HG03196 (cell line): ENCODE measurements around the gene IL20.
A peak's percentile ranks its signal among the peaks of the same experiment; 100 is the strongest.

ENCODE experiments used
- ATAC-seq: cut with Tn5 transposase; IDR thresholded peaks from one replicate; pipeline ENCODE4 v1.9.1; 2021; ENCODE audit not compliant: unreplicated experiment

The IL20 gene

GRCh38 chr1:206864939-206865671 is at the start of gene IL20:
IL20 (plus strand) TSS chr1:206865623; CDS start chr1:206865853, 230 bp downstream.
- no peak for ATAC-seq

- peak; percentile 56 for ATAC-seq
These were observed 48.8 kb upstream of the IL20 start for GRCh38 chr1:206816390-206817287.

- no peak for ATAC-seq
These were observed 43.9 kb upstream of the IL20 start for GRCh38 chr1:206821493-206821892.

GRCh38 chr1:206823727-206824126 is 41.7 kb upstream of the IL20 start:
- ATAC-seq, result no peak

GRCh38 chr1:206824331-206824730 is 41.1 kb upstream of the IL20 start:
- ATAC-seq, result no peak

- no peak for ATAC-seq
These were observed 39.0 kb upstream of the IL20 start for GRCh38 chr1:206826394-206826793.

GRCh38 chr1:206828061-206828460 is 37.4 kb upstream of the IL20 start:
- no peak for ATAC-seq

GRCh38 chr1:206828765-206829164 is 36.7 kb upstream of the IL20 start:
- ATAC-seq, result no peak

- no peak for ATAC-seq
These were observed 36.1 kb upstream of the IL20 start for GRCh38 chr1:206829282-206829681.

GRCh38 chr1:206829875-206830274 is 35.5 kb upstream of the IL20 start:
- no peak for ATAC-seq

- ATAC-seq, result no peak
These were observed 33.8 kb upstream of the IL20 start for GRCh38 chr1:206831650-206832049.

- ATAC-seq, result no peak
These were observed 33.0 kb upstream of the IL20 start for GRCh38 chr1:206832352-206832880.

GRCh38 chr1:206833106-206833680 is 32.2 kb upstream of the IL20 start:
- ATAC-seq, result no peak

GRCh38 chr1:206833801-206834200 is 31.6 kb upstream of the IL20 start:
- no peak for ATAC-seq

GRCh38 chr1:206834217-206834616 is 31.2 kb upstream of the IL20 start:
- no peak for ATAC-seq

- no peak for ATAC-seq
These were observed 30.7 kb upstream of the IL20 start for GRCh38 chr1:206834711-206835110.

- ATAC-seq, result no peak
These were observed 30.2 kb upstream of the IL20 start for GRCh38 chr1:206835186-206835585.

GRCh38 chr1:206836111-206836510 is 29.3 kb upstream of the IL20 start:
- ATAC-seq, result no peak

- no peak for ATAC-seq
These were observed 26.3 kb upstream of the IL20 start for GRCh38 chr1:206839006-206839560.

- no peak for ATAC-seq
These were observed 25.6 kb upstream of the IL20 start for GRCh38 chr1:206839857-206840256.

- ATAC-seq, result no peak
These were observed 23.7 kb upstream of the IL20 start for GRCh38 chr1:206841609-206842323.
